ENCODE measurements around the gene SCN10A. TPM values are rescaled to one million over a fixed set of nuclear protein-coding genes. Genes with fewer than 3 reads are reported as not detected.

Gene SCN10A
- total and polyA plus RNA-seq, 9 of the 15 experiments (the other 6 are each of a cell fraction or from before 2014, with no cell fraction given): not detected

DNA sequence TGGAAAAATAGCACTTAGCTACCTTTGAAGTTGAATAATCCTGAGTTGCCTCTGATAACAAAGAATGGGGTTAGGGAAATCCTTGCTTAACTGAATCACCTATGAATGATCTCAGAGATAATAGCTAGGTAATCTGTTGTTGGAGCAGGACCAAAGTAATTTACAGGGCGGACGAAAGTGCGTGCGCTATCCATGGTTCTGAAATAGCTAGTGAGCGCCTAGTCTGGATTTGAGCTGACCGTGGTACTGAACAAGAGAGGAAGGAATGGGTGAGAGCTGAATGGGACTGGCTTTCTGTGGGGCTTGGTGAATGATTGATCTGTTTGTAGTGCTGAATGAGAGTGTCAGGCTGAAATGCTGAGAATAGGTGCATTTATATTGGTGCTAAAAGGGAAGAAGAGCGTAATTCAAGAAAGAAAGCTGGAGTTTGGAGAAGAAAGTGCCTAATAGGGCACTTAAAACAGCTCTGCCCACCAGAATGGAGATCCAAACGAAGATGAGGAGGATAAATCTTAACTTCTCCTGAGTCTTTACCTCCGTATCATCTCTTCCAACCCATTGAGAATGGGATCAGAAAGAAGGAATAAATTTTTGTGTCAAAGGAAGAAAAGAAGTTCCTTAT lies 10.1 kb downstream of the SCN10A start (continued):
- TF ChIP-seq, protein P1, sequence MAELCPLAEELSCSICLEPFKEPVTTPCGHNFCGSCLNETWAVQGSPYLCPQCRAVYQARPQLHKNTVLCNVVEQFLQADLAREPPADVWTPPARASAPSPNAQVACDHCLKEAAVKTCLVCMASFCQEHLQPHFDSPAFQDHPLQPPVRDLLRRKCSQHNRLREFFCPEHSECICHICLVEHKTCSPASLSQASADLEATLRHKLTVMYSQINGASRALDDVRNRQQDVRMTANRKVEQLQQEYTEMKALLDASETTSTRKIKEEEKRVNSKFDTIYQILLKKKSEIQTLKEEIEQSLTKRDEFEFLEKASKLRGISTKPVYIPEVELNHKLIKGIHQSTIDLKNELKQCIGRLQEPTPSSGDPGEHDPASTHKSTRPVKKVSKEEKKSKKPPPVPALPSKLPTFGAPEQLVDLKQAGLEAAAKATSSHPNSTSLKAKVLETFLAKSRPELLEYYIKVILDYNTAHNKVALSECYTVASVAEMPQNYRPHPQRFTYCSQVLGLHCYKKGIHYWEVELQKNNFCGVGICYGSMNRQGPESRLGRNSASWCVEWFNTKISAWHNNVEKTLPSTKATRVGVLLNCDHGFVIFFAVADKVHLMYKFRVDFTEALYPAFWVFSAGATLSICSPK (IDR thresholded peaks at IDR 0.05; ENCODE audit: borderline replicate concordance): no peak
- 0 out of 2 replicates have a peak, but pooled peaks have one; percentile 11 for TF ChIP-seq ETV1 (tag; conservative IDR thresholded peaks at IDR 0.05; ENCODE audit: low read depth)
- TF ChIP-seq ZNF695 (CRISPR knock-in tag; IDR thresholded peaks at IDR 0.05): no peak
- no peak for TF ChIP-seq HMG20A (CRISPR knock-in tag; conservative IDR thresholded peaks at IDR 0.05)
- no peak for TF ChIP-seq COPS2 (conservative IDR thresholded peaks at IDR 0.05)
- TF ChIP-seq, protein P2, sequence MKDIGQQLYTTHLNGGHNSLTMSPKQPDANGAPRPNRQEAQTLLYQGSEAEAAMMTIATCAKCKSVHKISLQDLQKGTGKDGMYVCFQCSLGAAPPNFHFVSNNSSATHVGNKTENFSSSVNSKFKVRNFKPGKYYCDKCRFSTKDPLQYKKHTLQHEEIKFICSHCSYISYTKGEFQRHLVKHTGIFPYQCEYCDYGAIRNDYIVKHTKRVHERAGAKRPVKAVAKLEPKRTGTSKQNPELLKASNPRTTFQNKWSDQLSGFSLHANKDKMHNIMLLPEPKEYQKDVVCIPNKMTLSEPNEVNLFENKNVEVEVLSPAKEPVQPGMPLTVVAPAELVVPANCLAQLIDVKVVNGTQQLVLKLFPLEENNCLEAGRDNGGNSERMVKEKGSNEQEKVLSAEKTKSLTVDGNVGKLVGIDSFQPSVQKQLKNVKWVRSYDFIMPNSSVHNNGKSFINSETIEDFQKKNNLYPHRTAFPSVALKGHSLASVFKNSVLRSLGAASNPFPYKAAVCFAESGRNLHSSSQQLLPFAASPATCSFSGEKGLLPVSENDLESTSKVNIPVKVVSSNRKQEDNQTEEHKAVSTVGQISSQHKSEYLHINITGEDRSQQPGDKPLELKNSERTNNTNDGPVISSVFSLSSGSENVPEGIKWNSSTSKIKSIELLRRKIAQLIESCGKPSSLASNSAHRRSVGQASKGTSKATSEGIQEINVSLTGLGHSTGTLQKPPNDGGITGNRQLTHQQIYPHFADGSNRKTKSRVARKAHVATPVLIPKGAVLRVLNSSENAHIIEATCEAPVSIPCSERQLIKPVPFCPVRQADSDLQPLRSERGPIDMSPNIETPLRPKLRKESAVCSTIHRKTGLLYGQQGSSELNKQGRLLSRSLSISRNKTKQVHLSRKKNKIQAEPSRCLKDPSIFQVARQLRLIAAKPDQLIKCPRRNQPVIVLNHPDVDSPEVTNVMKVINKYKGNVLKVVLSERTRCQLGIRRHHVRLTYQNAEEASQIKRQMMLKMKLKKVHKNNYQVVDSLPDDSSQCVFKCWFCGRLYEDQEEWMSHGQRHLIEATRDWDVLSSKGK (CRISPR knock-in tag; IDR thresholded peaks at IDR 0.05): no peak
- peak; percentile 58; the same call in 1 of the 2 replicates for TF ChIP-seq ZNF354B (CRISPR knock-in tag; IDR thresholded peaks at IDR 0.05)
- TF ChIP-seq, protein P3, sequence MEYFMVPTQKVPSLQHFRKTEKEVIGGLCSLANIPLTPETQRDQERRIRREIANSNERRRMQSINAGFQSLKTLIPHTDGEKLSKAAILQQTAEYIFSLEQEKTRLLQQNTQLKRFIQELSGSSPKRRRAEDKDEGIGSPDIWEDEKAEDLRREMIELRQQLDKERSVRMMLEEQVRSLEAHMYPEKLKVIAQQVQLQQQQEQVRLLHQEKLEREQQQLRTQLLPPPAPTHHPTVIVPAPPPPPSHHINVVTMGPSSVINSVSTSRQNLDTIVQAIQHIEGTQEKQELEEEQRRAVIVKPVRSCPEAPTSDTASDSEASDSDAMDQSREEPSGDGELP (CRISPR knock-in tag; IDR thresholded peaks at IDR 0.05; ENCODE audit: borderline replicate concordance): peak; percentile 39; the same call in 1 of the 2 replicates
- TF ChIP-seq, protein P4, sequence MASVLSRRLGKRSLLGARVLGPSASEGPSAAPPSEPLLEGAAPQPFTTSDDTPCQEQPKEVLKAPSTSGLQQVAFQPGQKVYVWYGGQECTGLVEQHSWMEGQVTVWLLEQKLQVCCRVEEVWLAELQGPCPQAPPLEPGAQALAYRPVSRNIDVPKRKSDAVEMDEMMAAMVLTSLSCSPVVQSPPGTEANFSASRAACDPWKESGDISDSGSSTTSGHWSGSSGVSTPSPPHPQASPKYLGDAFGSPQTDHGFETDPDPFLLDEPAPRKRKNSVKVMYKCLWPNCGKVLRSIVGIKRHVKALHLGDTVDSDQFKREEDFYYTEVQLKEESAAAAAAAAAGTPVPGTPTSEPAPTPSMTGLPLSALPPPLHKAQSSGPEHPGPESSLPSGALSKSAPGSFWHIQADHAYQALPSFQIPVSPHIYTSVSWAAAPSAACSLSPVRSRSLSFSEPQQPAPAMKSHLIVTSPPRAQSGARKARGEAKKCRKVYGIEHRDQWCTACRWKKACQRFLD (CRISPR knock-in tag; IDR thresholded peaks at IDR 0.05): peak; percentile 98
- no peak for TF ChIP-seq NFXL1 (CRISPR knock-in tag; IDR thresholded peaks at IDR 0.05)
- TF ChIP-seq SMAD3 (CRISPR knock-in tag; conservative IDR thresholded peaks at IDR 0.05): peak; percentile 86
- TF ChIP-seq ELF4 (CRISPR knock-in tag; IDR thresholded peaks at IDR 0.05): 0 out of 2 replicates have a peak, but pooled peaks have one; percentile 23
- TF ChIP-seq TEAD1 (CRISPR knock-in tag; IDR thresholded peaks at IDR 0.05): peak; percentile 87 to 94; a peak in 3 of 4 replicates
- no peak for TF ChIP-seq NCOR1 (IDR thresholded peaks at IDR 0.05)
- TF ChIP-seq, protein P5, sequence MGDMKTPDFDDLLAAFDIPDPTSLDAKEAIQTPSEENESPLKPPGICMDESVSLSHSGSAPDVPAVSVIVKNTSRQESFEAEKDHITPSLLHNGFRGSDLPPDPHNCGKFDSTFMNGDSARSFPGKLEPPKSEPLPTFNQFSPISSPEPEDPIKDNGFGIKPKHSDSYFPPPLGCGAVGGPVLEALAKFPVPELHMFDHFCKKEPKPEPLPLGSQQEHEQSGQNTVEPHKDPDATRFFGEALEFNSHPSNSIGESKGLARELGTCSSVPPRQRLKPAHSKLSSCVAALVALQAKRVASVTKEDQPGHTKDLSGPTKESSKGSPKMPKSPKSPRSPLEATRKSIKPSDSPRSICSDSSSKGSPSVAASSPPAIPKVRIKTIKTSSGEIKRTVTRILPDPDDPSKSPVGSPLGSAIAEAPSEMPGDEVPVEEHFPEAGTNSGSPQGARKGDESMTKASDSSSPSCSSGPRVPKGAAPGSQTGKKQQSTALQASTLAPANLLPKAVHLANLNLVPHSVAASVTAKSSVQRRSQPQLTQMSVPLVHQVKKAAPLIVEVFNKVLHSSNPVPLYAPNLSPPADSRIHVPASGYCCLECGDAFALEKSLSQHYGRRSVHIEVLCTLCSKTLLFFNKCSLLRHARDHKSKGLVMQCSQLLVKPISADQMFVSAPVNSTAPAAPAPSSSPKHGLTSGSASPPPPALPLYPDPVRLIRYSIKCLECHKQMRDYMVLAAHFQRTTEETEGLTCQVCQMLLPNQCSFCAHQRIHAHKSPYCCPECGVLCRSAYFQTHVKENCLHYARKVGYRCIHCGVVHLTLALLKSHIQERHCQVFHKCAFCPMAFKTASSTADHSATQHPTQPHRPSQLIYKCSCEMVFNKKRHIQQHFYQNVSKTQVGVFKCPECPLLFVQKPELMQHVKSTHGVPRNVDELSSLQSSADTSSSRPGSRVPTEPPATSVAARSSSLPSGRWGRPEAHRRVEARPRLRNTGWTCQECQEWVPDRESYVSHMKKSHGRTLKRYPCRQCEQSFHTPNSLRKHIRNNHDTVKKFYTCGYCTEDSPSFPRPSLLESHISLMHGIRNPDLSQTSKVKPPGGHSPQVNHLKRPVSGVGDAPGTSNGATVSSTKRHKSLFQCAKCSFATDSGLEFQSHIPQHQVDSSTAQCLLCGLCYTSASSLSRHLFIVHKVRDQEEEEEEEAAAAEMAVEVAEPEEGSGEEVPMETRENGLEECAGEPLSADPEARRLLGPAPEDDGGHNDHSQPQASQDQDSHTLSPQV (IDR thresholded peaks at IDR 0.05): no peak
- TF ChIP-seq ZNF584 (CRISPR knock-in tag; IDR thresholded peaks at IDR 0.05; ENCODE audit: low read depth): peak; percentile 97
